ENCODE data around the gene JAM2.

DNA sequence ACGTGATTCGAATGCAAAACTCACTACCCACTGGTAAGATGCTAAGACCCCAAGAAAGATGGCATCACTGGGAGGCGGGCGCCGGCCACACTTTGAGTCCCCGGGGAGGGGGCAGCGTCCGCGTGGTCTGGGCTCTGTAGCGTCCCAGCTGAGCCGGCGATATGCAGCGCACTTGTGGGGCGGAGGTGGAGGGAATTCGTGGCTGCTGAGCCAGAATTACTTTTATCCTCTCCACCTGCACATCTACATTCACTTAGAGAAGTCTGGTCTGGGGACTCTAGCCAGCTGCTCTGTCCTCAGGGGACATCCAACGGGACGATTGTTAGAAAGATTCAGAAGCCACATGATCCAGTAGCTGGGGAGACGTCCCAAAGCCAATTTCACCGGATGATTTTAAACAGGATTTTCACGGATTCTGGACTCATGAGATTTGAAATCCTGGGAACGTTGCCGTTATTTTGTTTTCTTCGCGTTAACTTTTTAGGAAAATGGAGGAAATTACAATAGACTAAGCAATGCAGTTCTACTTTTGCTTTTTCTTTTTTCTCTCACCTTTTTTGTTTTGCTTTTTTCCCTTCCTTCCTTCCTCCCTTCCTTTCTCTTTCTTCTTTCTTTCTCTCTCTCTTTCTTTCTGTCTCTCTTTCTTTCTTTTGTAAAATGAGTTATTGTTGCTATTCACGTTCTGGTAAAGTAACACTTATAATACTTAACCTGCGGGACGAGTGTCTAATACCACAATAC lies 1.3 kb downstream of the JAM2 start:
- TF ChIP-seq CTCF (IDR thresholded peaks at IDR 0.05) (no peak), POLR2AphosphoS5 (IDR thresholded peaks at IDR 0.05) (no peak), POLR2A (IDR thresholded peaks at IDR 0.05) (no peak)
